ENCODE data around the gene ISX. TPM values are rescaled to one million over a fixed set of nuclear protein-coding genes. Genes with fewer than 3 reads are reported as not detected.

The ISX gene
- total RNA-seq, 1 experiment from 2014 or later = not detected

GRCh38 chr22:35066768-35067167 is 810 bp downstream of the ISX start:
- no peaks in the 10 kb centered on the region for H3K27me3 Mint-ChIP-seq (ENCODE audit: insufficient read depth, unreplicated experiment)
- CTCF ChIA-PET = no interaction called here
- POLR2A ChIA-PET = no interaction called here
- TF ChIP-seq, protein P1, sequence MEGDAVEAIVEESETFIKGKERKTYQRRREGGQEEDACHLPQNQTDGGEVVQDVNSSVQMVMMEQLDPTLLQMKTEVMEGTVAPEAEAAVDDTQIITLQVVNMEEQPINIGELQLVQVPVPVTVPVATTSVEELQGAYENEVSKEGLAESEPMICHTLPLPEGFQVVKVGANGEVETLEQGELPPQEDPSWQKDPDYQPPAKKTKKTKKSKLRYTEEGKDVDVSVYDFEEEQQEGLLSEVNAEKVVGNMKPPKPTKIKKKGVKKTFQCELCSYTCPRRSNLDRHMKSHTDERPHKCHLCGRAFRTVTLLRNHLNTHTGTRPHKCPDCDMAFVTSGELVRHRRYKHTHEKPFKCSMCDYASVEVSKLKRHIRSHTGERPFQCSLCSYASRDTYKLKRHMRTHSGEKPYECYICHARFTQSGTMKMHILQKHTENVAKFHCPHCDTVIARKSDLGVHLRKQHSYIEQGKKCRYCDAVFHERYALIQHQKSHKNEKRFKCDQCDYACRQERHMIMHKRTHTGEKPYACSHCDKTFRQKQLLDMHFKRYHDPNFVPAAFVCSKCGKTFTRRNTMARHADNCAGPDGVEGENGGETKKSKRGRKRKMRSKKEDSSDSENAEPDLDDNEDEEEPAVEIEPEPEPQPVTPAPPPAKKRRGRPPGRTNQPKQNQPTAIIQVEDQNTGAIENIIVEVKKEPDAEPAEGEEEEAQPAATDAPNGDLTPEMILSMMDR (IDR thresholded peaks at IDR 0.05; ENCODE audit: unreplicated experiment) = no peak
- DNase-seq (ENCODE audit: unreplicated experiment) = no peak
- no TSS peak for BruUV-seq (replicated peaks)
- no peaks in the 10 kb centered on the region for H3K36me3 Mint-ChIP-seq (ENCODE audit: insufficient read depth, unreplicated experiment)
- H3K4me1 Mint-ChIP-seq (ENCODE audit: insufficient read depth, unreplicated experiment) = no peaks in the 10 kb centered on the region
- no peak overlapping the region for H3K27ac Mint-ChIP-seq (ENCODE audit: low read depth, unreplicated experiment)
- H3K4me3 Mint-ChIP-seq (ENCODE audit: unreplicated experiment) = no peak overlapping the region
- peaks cover 44% of the 10 kb centered on the region for H3K9me3 Mint-ChIP-seq (ENCODE audit: unreplicated experiment)
- intact Hi-C loops (cut with micrococcal nuclease) = no loop called here

DNA sequence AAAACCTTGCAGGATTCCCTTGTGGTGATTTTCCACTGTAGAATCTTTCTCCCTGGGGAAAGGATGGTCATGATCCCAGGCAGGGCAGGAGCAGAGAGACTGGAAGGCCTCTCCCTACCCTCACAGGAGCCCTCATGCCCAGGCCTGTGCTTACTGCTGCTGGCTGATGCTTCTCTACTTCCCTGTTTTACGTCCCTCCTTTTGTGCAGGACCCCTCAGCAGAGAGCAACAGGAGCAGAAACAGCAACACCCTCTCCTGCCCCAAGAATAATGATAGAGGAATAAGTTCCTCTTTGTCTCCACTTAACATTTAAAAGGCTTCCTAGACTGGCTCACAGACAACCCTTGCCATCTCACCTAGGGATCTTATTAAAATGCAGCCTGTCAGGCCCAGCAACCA is 3.6 kb downstream of the ISX start:
- no peak for DNase-seq (ENCODE audit: unreplicated experiment)
- POLR2A ChIA-PET = interaction anchor here (0.6 kb wide), 1 partner anchor 28 kb away, joined by 4 read pairs; no protein-coding TSS in a partner anchor
- H3K36me3 Mint-ChIP-seq (ENCODE audit: insufficient read depth, unreplicated experiment) = no peaks in the 10 kb centered on the region
- no peaks in the 10 kb centered on the region for H3K4me1 Mint-ChIP-seq (ENCODE audit: insufficient read depth, unreplicated experiment)
- no peak overlapping the region for H3K4me3 Mint-ChIP-seq (ENCODE audit: unreplicated experiment)
- no peaks in the 10 kb centered on the region for H3K27me3 Mint-ChIP-seq (ENCODE audit: insufficient read depth, unreplicated experiment)
- H3K27ac Mint-ChIP-seq (ENCODE audit: low read depth, unreplicated experiment) = no peak overlapping the region
- TF ChIP-seq, protein P1 (IDR thresholded peaks at IDR 0.05; ENCODE audit: unreplicated experiment) = no peak
- H3K9me3 Mint-ChIP-seq (ENCODE audit: unreplicated experiment) = peaks cover 50% of the 10 kb centered on the region
- no TSS peak for BruUV-seq (replicated peaks)
- CTCF ChIA-PET = interaction anchor here (2.0 kb wide), 1 partner anchor 1146 kb away, joined by 6 read pairs; no protein-coding TSS in a partner anchor
- intact Hi-C loops (cut with micrococcal nuclease) = no loop called here

GRCh38 chr22:35070451-35071093 is 4.6 kb downstream of the ISX start:
- H3K36me3 Mint-ChIP-seq (ENCODE audit: insufficient read depth, unreplicated experiment) = no peaks in the 10 kb centered on the region
- ChIA-PET CTCF (no interaction called here), POLR2A (interaction anchor here (0.6 kb wide), 1 partner anchor 16 kb away, joined by 3 read pairs; no protein-coding TSS in a partner anchor)
- H3K27me3 Mint-ChIP-seq (ENCODE audit: insufficient read depth, unreplicated experiment) = no peaks in the 10 kb centered on the region
- no peaks in the 10 kb centered on the region for H3K4me1 Mint-ChIP-seq (ENCODE audit: insufficient read depth, unreplicated experiment)
- intact Hi-C loops (cut with micrococcal nuclease) = no loop called here
- H3K9me3 Mint-ChIP-seq (ENCODE audit: unreplicated experiment) = peaks cover 54% of the 10 kb centered on the region
- no peak overlapping the region for H3K4me3 Mint-ChIP-seq (ENCODE audit: unreplicated experiment)
- no peak overlapping the region for H3K27ac Mint-ChIP-seq (ENCODE audit: low read depth, unreplicated experiment)
- TF ChIP-seq, protein P1 (IDR thresholded peaks at IDR 0.05; ENCODE audit: unreplicated experiment) = no peak
- BruUV-seq (replicated peaks) = no TSS peak
- DNase-seq (ENCODE audit: unreplicated experiment) = no peak

- H3K9me3 Mint-ChIP-seq (ENCODE audit: unreplicated experiment) = peaks cover 51% of the 10 kb centered on the region
- intact Hi-C loops (cut with micrococcal nuclease) = no loop called here
- no peaks in the 10 kb centered on the region for H3K27me3 Mint-ChIP-seq (ENCODE audit: insufficient read depth, unreplicated experiment)
- ChIA-PET CTCF (interaction anchor here (0.8 kb wide), 1 partner anchor 49 kb away, joined by 4 read pairs; no protein-coding TSS in a partner anchor), POLR2A (interaction anchor here (0.7 kb wide), 1 partner anchor 1211 kb away, joined by 3 read pairs; no protein-coding TSS in a partner anchor)
- no peak overlapping the region for H3K4me3 Mint-ChIP-seq (ENCODE audit: unreplicated experiment)
- H3K4me1 Mint-ChIP-seq (ENCODE audit: insufficient read depth, unreplicated experiment) = no peaks in the 10 kb centered on the region
- peak; percentile 1 for DNase-seq (ENCODE audit: unreplicated experiment)
- BruUV-seq (replicated peaks) = no TSS peak
- TF ChIP-seq, protein P1 (IDR thresholded peaks at IDR 0.05; ENCODE audit: unreplicated experiment) = no peak
- no peak overlapping the region for H3K27ac Mint-ChIP-seq (ENCODE audit: low read depth, unreplicated experiment)
- no peaks in the 10 kb centered on the region for H3K36me3 Mint-ChIP-seq (ENCODE audit: insufficient read depth, unreplicated experiment)
These were observed 5.8 kb downstream of the ISX start for GRCh38 chr22:35071784-35072183.

All from MCF 10A (cell line).